Sigmoid colon (tissue), 7 donors: ENCODE measurements around the gene SLCO3A1. TPM values are rescaled to one million over a fixed set of nuclear protein-coding genes. Genes with fewer than 3 reads are reported as not detected.

ENCODE experiments used
- DNase-seq: peaks from one replicate; pipeline ENCODE4 v3.0.0-alpha.2; 2019
- H3K27ac ChIP-seq, 4 donors: fragments of 200-600 bp; sonication (generic); one replicate each; pipeline ENCODE4 v1.5.1; 2016 to 2019; ENCODE audit warnings: mild to moderate bottlenecking in 1 of 4
- H3K27me3 ChIP-seq, 3 donors: fragments of 200-600 bp; sonication (generic); one replicate each; pipeline ENCODE4 v1.5.1; 2019; ENCODE audit warnings: mild to moderate bottlenecking in 1 of 3
- H3K36me3 ChIP-seq, 4 donors: fragments of 200-600 bp; sonication (generic); one replicate each; pipeline ENCODE4 v1.5.1; 2016 to 2019
- H3K4me1 ChIP-seq, 4 donors: fragments of 200-600 bp; sonication (generic); one replicate each; pipeline ENCODE4 v1.5.1; 2017 to 2019
- H3K4me3 ChIP-seq, 4 donors: fragments of 200-600 bp; sonication (generic); one replicate each; pipeline ENCODE4 v1.5.1; 2017 to 2019; ENCODE audit warnings: mild to moderate bottlenecking in 2 of 4, moderate library complexity in 1 of 4
- H3K9me3 ChIP-seq, 4 donors: fragments of 200-600 bp in 3 of 4; sonication (generic) in 3 of 4; one replicate each; pipeline versions ENCODE4 v1.5.1 to v1.6.1; 2013 to 2019
- CTCF ChIP-seq, 4 experiments: fragments of 450-650 bp in 3 of 4; fragments of 200-600 bp in 1 of 4; IDR thresholded peaks; one replicate each; pipeline ENCODE4 v1.5.1; 2016 to 2019; ENCODE audit warnings: antibody characterized with exemption in 4 of 4, mild to moderate bottlenecking in 3 of 4, moderate library complexity in 2 of 4
- EP300 ChIP-seq, 4 donors: sonication (generic); formaldehyde crosslinking; IDR thresholded peaks; one replicate each; pipeline ENCODE4 v1.6.1; 2017; ENCODE audit warnings: antibody characterized with exemption in 4 of 4
- POLR2A ChIP-seq, 2 donors: fragments of 450-650 bp; IDR thresholded peaks; one replicate each; pipeline ENCODE4 v1.6.1; 2016; ENCODE audit warnings: antibody characterized with exemption in 2 of 2, mild to moderate bottlenecking in 2 of 2, moderate library complexity in 2 of 2
- POLR2AphosphoS5 ChIP-seq, 4 donors: sonication (generic); formaldehyde crosslinking; IDR thresholded peaks; one replicate each; pipeline ENCODE4 v1.6.1; 2017; ENCODE audit warnings: antibody characterized with exemption in 4 of 4
- WGBS, 2 donors: extraction: QIAGEN DNeasy Blood & Tissue Kit; methylation state at CpG; one replicate each; pipeline ENCODE4 v1.1.7; 2013; 5-methylcytosine and 5-hydroxymethylcytosine counted together
- intact Hi-C: fragments of 100-400 bp; cut with DNase I; formaldehyde crosslinking; loops from one replicate; pipeline ENCODE4 v1.15.1; 2023
- polyA plus RNA-seq, 3 donors: library from polyadenylated mRNA; stranded (reverse); fragments of 200-250 nt; gene quantifications; one replicate each; pipeline ENCODE4 v1.2.3, GENCODE V29; 2013
- total RNA-seq, 4 donors: library from RNA; depleted of rRNA; stranded (reverse); fragments of >200 nt; gene quantifications; one replicate each; pipeline ENCODE4 v1.1.0, GENCODE V29; 2016
- donor health status: healthy with polysubstance abuse.
- donor health status: Bipolar disorder and iron deficiency.
- donor health status: healthy.

SLCO3A1 gene
- total and polyA plus RNA-seq, 7 donors, result 1.4 to 10.5 (median 4.6) TPM

GRCh38 chr15:91880373-91880772 lies 26.9 kb downstream of the SLCO3A1 start:
- H3K27ac ChIP-seq, result no peak overlapping the region
- H3K27me3 ChIP-seq, result no peaks in the 10 kb centered on the region
- no peak for DNase-seq
- H3K36me3 ChIP-seq, result no peaks in the 10 kb centered on the region
- TF ChIP-seq EP300 (IDR thresholded peaks at IDR 0.05), result no peak
- no peak for TF ChIP-seq POLR2A (IDR thresholded peaks at IDR 0.05)
- TF ChIP-seq POLR2AphosphoS5 (IDR thresholded peaks at IDR 0.05), result no peak
- no peak for TF ChIP-seq CTCF (IDR thresholded peaks at IDR 0.05)
- H3K9me3 ChIP-seq, result no peaks in the 10 kb centered on the region
- H3K4me3 ChIP-seq, result no peak overlapping the region
- intact Hi-C loops, result no loop called here
- 64 to 87% methylated on average over 3 of the region's 3 CpGs for WGBS, 2 donors
- H3K4me1 ChIP-seq, result no peaks in the 10 kb centered on the region

- TF ChIP-seq POLR2A (IDR thresholded peaks at IDR 0.05) (no peak), POLR2AphosphoS5 (IDR thresholded peaks at IDR 0.05) (no peak), EP300 (IDR thresholded peaks at IDR 0.05) (no peak), CTCF (IDR thresholded peaks at IDR 0.05) (no peak)
- Histone ChIP-seq H3K27ac (no peak overlapping the region), H3K4me1 (no peaks in the 10 kb centered on the region), H3K36me3 (no peaks in the 10 kb centered on the region), H3K27me3 (no peaks in the 10 kb centered on the region), H3K9me3 (no peaks in the 10 kb centered on the region), H3K4me3 (no peak overlapping the region)
- intact Hi-C loops, result no loop called here
- DNase-seq, result no peak
- WGBS, 2 donors, result 86 to 87% methylated on average over 9 of the region's 9 CpGs
Observed at GRCh38 chr15:91881569-91882297, 28.2 kb downstream of the SLCO3A1 start.

- TF ChIP-seq EP300 (IDR thresholded peaks at IDR 0.05) (no peak), POLR2A (IDR thresholded peaks at IDR 0.05) (no peak)
- intact Hi-C loops, result no loop called here
- Histone ChIP-seq H3K27ac (peak overlapping the region in 1 of 4 donors; percentile 56), H3K9me3 (no peaks in the 10 kb centered on the region), H3K4me3 (no peak overlapping the region), H3K36me3 (no peaks in the 10 kb centered on the region), H3K27me3 (no peaks in the 10 kb centered on the region), H3K4me1 (peaks cover 0 to 6% (median 0%) of the 10 kb centered on the region in 4 donors)
- no peak for DNase-seq
- 85 to 89% methylated on average over 8 of the region's 8 CpGs for WGBS, 2 donors
Observed at GRCh38 chr15:91882858-91883586, 29.5 kb downstream of the SLCO3A1 start.

- Histone ChIP-seq H3K9me3 (no peaks in the 10 kb centered on the region), H3K27me3 (no peaks in the 10 kb centered on the region), H3K27ac (peak overlapping the region in 1 of 4 donors; percentile 40), H3K4me1 (peaks cover 0 to 15% (median 0%) of the 10 kb centered on the region in 4 donors), H3K4me3 (no peak overlapping the region), H3K36me3 (no peaks in the 10 kb centered on the region)
- no peak for TF ChIP-seq EP300 (IDR thresholded peaks at IDR 0.05)
- TF ChIP-seq POLR2A (IDR thresholded peaks at IDR 0.05), result no peak
- no peak for TF ChIP-seq CTCF (IDR thresholded peaks at IDR 0.05)
- no peak for TF ChIP-seq POLR2AphosphoS5 (IDR thresholded peaks at IDR 0.05)
- WGBS, 2 donors, result 88 to 91% methylated on average over 3 of the region's 3 CpGs
- intact Hi-C loops, result no loop called here
- no peak for DNase-seq
Observed at GRCh38 chr15:91884606-91885005, 31.1 kb downstream of the SLCO3A1 start.

GRCh38 chr15:91885054-91885453 lies 31.5 kb downstream of the SLCO3A1 start:
- Histone ChIP-seq H3K27me3 (no peaks in the 10 kb centered on the region), H3K4me3 (no peak overlapping the region), H3K4me1 (peaks cover 0 to 15% (median 0%) of the 10 kb centered on the region in 4 donors), H3K27ac (peak overlapping the region in 1 of 4 donors; percentile 40), H3K9me3 (no peaks in the 10 kb centered on the region), H3K36me3 (no peaks in the 10 kb centered on the region)
- intact Hi-C loops, result no loop called here
- no peak for TF ChIP-seq POLR2A (IDR thresholded peaks at IDR 0.05)
- no peak for TF ChIP-seq POLR2AphosphoS5 (IDR thresholded peaks at IDR 0.05)
- TF ChIP-seq CTCF (IDR thresholded peaks at IDR 0.05), result no peak
- TF ChIP-seq EP300 (IDR thresholded peaks at IDR 0.05), result no peak
- no peak for DNase-seq
- 82 to 96% methylated on average over 7 of the region's 7 CpGs for WGBS, 2 donors
